ENCODE results near the gene FAM221A. TPM values are rescaled to one million over a fixed set of nuclear protein-coding genes. Genes with fewer than 3 reads are reported as not detected.
"Not testable (repeated sequence)": the region's sequence is repeated elsewhere in the genome, so short reads cannot be mapped to it uniquely, and the experiment has no call there.

The FAM221A gene
- total RNA-seq, 1 donor = 0.43 TPM

DNA sequence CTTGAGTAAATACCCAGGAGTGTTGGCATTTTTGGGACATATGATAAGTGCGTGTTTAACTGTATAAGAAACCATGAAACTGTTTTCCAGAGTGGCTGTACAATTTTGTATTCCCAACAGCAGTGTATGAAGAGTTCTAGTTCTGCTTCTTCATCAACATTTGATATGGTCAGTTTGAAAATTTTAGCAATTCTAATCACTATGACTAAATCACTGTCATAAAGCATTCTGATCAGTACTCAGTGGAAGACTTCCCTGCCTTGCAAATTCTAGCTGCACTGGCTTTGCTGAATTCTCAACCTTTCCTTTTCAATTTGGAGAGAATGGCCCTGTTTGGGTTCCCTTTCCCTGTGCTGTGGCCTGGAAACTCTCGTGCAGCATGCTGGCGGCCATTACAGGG, 18.6 kb upstream of the FAM221A start:
- no peak for DNase-seq (ENCODE audit: low read depth)
- TF ChIP-seq, protein P1, sequence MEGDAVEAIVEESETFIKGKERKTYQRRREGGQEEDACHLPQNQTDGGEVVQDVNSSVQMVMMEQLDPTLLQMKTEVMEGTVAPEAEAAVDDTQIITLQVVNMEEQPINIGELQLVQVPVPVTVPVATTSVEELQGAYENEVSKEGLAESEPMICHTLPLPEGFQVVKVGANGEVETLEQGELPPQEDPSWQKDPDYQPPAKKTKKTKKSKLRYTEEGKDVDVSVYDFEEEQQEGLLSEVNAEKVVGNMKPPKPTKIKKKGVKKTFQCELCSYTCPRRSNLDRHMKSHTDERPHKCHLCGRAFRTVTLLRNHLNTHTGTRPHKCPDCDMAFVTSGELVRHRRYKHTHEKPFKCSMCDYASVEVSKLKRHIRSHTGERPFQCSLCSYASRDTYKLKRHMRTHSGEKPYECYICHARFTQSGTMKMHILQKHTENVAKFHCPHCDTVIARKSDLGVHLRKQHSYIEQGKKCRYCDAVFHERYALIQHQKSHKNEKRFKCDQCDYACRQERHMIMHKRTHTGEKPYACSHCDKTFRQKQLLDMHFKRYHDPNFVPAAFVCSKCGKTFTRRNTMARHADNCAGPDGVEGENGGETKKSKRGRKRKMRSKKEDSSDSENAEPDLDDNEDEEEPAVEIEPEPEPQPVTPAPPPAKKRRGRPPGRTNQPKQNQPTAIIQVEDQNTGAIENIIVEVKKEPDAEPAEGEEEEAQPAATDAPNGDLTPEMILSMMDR (IDR thresholded peaks at IDR 0.05; ENCODE audit: insufficient read depth, low read depth, low read length) = no peak
- no peak overlapping the region for H3K4me3 ChIP-seq (ENCODE audit: low read depth, low read length)

DNA sequence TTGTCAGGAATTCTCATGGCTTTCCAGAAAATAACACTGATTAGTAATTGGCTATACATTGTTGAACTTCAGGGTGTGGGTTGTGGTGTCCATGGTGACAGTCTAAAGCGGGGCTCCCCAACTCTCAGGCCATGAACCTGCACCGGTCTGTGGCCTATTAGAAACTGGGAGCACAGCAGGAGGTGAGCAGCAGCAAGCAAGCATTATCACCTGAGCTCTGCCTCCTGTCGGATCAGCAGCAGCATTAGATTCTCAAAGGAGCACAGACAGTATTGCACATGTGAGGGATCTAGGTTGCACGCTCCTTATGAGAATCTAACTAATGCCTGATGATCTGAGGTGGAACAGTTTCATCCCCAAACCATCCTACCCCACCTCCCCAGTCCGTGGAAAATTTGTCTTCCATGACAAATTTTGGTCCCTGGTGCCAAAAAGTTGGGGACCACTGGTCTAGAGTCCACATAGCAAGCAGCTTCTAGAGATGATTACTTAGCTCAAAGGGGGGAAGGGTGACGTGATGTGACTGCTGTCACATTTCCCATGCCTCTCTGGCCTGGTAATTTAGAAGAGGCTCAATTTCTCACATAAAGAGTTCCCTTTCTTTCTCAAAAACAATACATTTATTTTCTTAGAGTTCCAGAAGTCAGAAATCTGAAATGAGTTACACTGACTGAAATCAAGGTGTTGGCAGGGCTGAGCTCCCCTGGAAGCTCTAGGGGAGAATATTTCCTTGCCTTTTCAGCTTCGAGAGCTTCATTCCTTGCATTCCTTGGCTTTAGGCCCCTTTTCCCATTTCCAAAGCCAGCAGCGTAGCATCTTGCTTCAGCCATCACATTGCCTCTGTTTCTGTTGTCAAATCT, 17.6 kb upstream of the FAM221A start:
- DNase-seq (ENCODE audit: low read depth) = no peak
- no peak overlapping the region for H3K4me3 ChIP-seq (ENCODE audit: low read depth, low read length)
- TF ChIP-seq, protein P1 (IDR thresholded peaks at IDR 0.05; ENCODE audit: insufficient read depth, low read depth, low read length) = no peak

DNA sequence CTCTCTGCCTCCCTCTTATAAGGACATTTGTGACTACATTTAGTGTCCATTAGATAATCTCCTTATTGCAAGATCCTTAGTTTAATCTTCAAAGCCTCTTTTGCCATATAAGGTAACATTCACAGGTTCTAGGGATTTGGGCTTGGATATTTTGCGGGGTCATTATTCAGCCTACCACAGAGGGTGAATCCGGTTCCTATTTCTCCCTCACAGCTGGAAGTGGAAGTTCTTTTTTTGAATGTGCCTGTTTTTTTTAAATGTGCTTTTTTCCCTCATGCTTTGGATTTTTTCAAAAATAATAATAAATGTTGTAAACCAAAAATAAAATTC, 17.1 kb upstream of the FAM221A start:
- no peak for DNase-seq (ENCODE audit: low read depth)
- TF ChIP-seq, protein P1 (IDR thresholded peaks at IDR 0.05; ENCODE audit: insufficient read depth, low read depth, low read length) = no peak
- no peak overlapping the region for H3K4me3 ChIP-seq (ENCODE audit: low read depth, low read length)

DNA sequence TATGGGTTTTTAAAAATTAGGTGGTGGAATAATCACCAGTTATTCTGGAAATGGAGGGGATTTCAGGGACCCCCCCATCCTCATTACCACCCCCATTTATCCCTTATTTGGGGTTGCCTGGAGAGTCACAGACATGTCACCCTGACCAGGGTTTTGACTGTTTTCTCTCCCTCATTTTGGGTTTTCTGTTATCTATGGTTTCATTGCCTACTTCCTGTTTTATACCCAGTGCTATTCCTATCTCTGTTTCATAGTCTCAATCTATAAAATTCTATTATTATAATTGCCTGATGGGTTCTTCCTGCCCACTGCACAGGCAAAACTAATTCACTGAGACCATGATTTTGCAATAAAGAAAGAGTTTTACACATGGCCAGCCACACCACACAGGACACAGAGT, 15.9 kb upstream of the FAM221A start:
- no peak overlapping the region for H3K4me3 ChIP-seq (ENCODE audit: low read depth, low read length)
- DNase-seq (ENCODE audit: low read depth) = no peak
- TF ChIP-seq, protein P1 (IDR thresholded peaks at IDR 0.05; ENCODE audit: insufficient read depth, low read depth, low read length) = no peak

DNA sequence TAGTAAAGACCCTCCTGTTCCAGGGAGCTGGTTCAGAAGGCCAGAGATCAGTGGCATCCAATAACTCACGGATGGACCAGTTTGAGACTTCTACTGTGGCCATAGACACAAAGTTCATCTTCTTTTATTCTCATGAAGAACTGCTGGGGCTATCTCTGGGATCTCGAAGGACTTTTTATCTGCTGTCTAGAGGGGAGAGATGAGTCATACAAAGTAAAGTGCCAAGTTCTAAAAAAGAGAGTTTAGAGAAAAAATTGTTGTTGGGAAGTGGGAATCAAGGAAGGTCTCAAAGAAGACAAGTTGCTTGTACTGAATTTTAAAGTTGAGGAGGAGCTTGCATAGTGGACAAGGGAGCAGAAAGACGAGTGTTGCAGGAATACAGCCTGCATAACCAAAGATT, 8.0 kb upstream of the FAM221A start:
- no peak overlapping the region for H3K4me3 ChIP-seq (ENCODE audit: low read depth, low read length)
- no peak for DNase-seq (ENCODE audit: low read depth)
- TF ChIP-seq, protein P1 (IDR thresholded peaks at IDR 0.05; ENCODE audit: insufficient read depth, low read depth, low read length) = no peak

DNA sequence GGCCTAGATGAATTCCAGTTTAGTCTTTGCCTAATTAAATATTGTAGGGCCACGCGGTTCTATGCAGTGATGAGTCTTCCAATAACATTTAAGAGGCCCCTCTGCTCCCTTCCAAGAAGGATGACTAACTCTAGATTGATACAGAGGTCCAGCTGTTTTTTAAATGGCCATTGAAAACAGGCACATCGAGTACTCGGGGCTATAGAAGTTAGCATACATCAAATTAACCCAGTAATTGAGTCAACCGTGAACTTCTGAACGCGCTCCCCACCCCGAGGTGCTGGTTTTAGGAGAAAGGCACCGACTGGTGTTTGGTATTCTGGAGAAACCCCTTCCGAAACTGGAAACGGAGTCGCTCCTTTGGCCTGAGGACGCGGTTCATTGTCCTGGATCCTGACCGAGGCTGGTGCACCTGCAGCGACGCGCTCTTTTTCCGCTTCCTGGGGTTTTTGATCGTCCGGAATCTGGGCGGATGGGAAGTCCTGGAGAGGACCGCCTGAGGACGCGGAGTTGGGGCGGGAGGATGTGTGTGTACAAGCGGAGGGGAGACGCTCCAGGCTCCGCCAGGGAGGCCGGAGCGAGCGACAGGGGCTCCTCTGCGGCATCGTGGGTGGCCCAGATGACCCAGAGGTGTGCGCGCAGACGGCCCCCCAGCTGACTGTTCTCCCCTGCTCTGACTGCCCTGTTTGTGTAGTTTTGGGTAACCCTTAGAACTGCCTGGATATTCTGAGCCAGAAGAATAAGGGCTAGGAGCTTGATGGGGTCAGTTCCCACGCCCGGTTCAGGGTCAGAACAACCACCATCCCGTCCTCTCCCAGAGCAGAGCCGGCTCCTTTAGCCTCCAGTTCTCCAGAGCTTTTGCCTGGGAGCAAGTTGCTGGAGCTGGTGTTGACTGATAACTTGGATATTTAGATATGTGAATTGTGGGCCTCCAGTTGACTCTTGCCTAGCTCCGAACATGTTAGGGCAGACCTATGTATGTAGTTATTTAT, 711 bp downstream of the FAM221A start:
- TF ChIP-seq, protein P1 (IDR thresholded peaks at IDR 0.05; ENCODE audit: insufficient read depth, low read depth, low read length) = no peak
- peak; percentile 17 for DNase-seq (ENCODE audit: low read depth)

DNA sequence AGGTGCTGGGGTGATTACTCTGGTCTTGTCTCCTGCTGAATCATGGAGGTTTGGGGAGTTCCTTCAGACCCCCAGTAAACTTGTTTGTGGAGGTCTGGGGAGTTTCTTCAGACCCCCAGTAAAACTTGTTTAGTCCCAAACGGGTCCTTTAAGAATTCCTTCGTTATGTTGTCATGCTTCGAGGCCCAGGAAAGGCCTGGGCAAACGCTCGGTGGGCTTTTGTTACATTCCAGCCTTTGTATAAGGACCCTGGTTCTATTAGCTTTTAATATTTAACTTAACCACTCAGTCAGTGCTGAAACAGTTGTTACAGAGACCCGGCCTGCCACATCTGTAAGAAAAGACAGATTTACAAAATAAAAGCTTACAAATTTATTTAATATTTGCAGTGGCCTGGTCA, 4.0 kb downstream of the FAM221A start:
- DNase-seq (ENCODE audit: low read depth); H3K4me3 ChIP-seq (ENCODE audit: low read depth, low read length): not testable (repeated sequence)

More for the DNA sequence above, 711 bp downstream of the FAM221A start:
- H3K4me3 ChIP-seq (ENCODE audit: low read depth, low read length) = peak overlapping the region; percentile 51
